Pancreas (tissue), 10 donors: ENCODE measurements around the gene ARHGAP26. TPM values are rescaled to one million over a fixed set of nuclear protein-coding genes. Genes with fewer than 3 reads are reported as not detected.

Experiments used
- ATAC-seq, 4 donors: fragments of 200-7000 bp; cut with Tn5 transposase; one replicate each; pipeline versions ENCODE4 v1.8.0 to v1.9.1; 2020; ENCODE audit warnings: mild to moderate bottlenecking in 4 of 4, moderate library complexity in 4 of 4
- DNase-seq, 6 donors: peaks; one replicate each; pipeline ENCODE4 v3.0.0-alpha.2; 2020
- FAIRE-seq: peaks from 2 replicates; lab custom pipeline; 2012; peaks lifted over from hg19 to GRCh38; lab: Jason Lieb, UNC
- H3K27ac ChIP-seq, 4 donors: fragments of 200-600 bp; sonication (generic); 1 replicate in 3 of 4; 2 replicates in 1 of 4; pipeline versions ENCODE4 v1.5.0 to v1.8.0; 2020
- H3K27me3 ChIP-seq, 4 donors: fragments of 200-600 bp; one replicate each; pipeline ENCODE4 v1.8.0; 2021
- H3K36me3 ChIP-seq, 3 donors: fragments of 200-600 bp; sonication (generic) in 1 of 3; one replicate each; pipeline versions ENCODE4 v1.5.0 to v1.8.0; 2020 to 2021
- H3K4me1 ChIP-seq, 3 donors: fragments of 200-600 bp; one replicate each; pipeline ENCODE4 v1.8.0; 2021
- H3K4me3 ChIP-seq, 4 donors: fragments of 200-600 bp; sonication (generic) in 2 of 4; one replicate each; pipeline versions ENCODE4 v1.5.0 to v1.8.0; 2020 to 2021
- H3K9me3 ChIP-seq, 4 donors: fragments of 200-600 bp; one replicate each; pipeline ENCODE4 v1.8.0; 2021
- WGBS, 2 donors: extraction: QIAGEN DNeasy Blood & Tissue Kit; methylation state at CpG; one replicate each; pipeline ENCODE4 v1.1.7; 2013; 5-methylcytosine and 5-hydroxymethylcytosine counted together
- intact Hi-C, 3 donors: fragments of 100-400 bp; cut with DNase I; formaldehyde crosslinking; loops; one replicate each; pipeline versions ENCODE4 v1.11.1 to v1.14.2; 2022
- polyA plus RNA-seq, 2 donors: library from polyadenylated mRNA; stranded (reverse); fragments of 200-250 nt; gene quantifications; one replicate each; pipeline ENCODE4 v1.2.3, GENCODE V29; 2013
- total RNA-seq, 6 donors: library from RNA; stranded (reverse); fragmentation: NEBNext Ultra II Directional in 4 of 6; extraction: Animal tissue kit (Norgen Biotek cat#: 25700) in 4 of 6; gene quantifications; one replicate each; pipeline versions ENCODE4 v1.2.1 to v1.2.4, GENCODE V29; 2021 to 2023
- TF ChIP-seq, protein P1 (sequence below), 4 donors: fragments of 200-600 bp; sonication (generic) in 3 of 4; IDR thresholded peaks; one replicate each; pipeline versions ENCODE4 v1.5.0 to v1.8.0; 2021; ENCODE audit warnings: antibody characterized with exemption in 4 of 4
- donor health status: healthy with polysubstance abuse.
- donor health status: DM: no; HTN: no; CAD: no; lungs with moderate emphysema.
- donor health status: DM: no; HTN: no; CAD: no.
- donor health status: control.
- donor health status: control.
- donor health status: Bipolar disorder and iron deficiency.
- donor health status: DM: yes; HTN: yes; CAD: no.
- donor health status: DM: no; HTN: no; CAD: no.
- donor health status: DM: no; HTN: no; CAD: no.
- donor health status: DM: yes; HTN: yes; CAD: no.

Gene ARHGAP26
- total and polyA plus RNA-seq, 8 donors: 3.0 to 28.1 (median 10.3) TPM

GRCh38 chr5:142767178-142767577 is 3.0 kb upstream of the ARHGAP26 start:
- intact Hi-C loops: no loop called here
- no peak overlapping the region for H3K4me3 ChIP-seq
- FAIRE-seq (no peak), ATAC-seq (no peak), DNase-seq (no peak)
- TF ChIP-seq, protein P1, sequence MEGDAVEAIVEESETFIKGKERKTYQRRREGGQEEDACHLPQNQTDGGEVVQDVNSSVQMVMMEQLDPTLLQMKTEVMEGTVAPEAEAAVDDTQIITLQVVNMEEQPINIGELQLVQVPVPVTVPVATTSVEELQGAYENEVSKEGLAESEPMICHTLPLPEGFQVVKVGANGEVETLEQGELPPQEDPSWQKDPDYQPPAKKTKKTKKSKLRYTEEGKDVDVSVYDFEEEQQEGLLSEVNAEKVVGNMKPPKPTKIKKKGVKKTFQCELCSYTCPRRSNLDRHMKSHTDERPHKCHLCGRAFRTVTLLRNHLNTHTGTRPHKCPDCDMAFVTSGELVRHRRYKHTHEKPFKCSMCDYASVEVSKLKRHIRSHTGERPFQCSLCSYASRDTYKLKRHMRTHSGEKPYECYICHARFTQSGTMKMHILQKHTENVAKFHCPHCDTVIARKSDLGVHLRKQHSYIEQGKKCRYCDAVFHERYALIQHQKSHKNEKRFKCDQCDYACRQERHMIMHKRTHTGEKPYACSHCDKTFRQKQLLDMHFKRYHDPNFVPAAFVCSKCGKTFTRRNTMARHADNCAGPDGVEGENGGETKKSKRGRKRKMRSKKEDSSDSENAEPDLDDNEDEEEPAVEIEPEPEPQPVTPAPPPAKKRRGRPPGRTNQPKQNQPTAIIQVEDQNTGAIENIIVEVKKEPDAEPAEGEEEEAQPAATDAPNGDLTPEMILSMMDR (IDR thresholded peaks at IDR 0.05): no peak
- H3K27ac ChIP-seq: no peak overlapping the region
- peaks cover 0 to 8% (median 4%) of the 10 kb centered on the region in 3 donors for H3K4me1 ChIP-seq
- H3K9me3 ChIP-seq: no peaks in the 10 kb centered on the region
- 76% methylated on average over 3 of the region's 3 CpGs for WGBS, 2 donors
- H3K36me3 ChIP-seq: no peaks in the 10 kb centered on the region
- no peaks in the 10 kb centered on the region for H3K27me3 ChIP-seq

- H3K4me1 ChIP-seq: peaks cover 0 to 9% (median 4%) of the 10 kb centered on the region in 3 donors
- no peaks in the 10 kb centered on the region for H3K9me3 ChIP-seq
- ATAC-seq: no peak
- FAIRE-seq: no peak
- WGBS, 2 donors: 60 to 76% methylated on average over 1 of the region's 1 CpG
- no peak overlapping the region for H3K4me3 ChIP-seq
- no peaks in the 10 kb centered on the region for H3K27me3 ChIP-seq
- H3K36me3 ChIP-seq: no peaks in the 10 kb centered on the region
- TF ChIP-seq, protein P1 (IDR thresholded peaks at IDR 0.05): no peak
- DNase-seq: no peak
- no peak overlapping the region for H3K27ac ChIP-seq
- intact Hi-C loops: no loop called here
Measured at GRCh38 chr5:142767911-142768310, 2.3 kb upstream of the ARHGAP26 start.

- TF ChIP-seq, protein P1 (IDR thresholded peaks at IDR 0.05): no peak
- H3K9me3 ChIP-seq: no peaks in the 10 kb centered on the region
- 10% methylated on average over 15 of the region's 15 CpGs for WGBS, 2 donors
- no peaks in the 10 kb centered on the region for H3K36me3 ChIP-seq
- peak overlapping the region; percentile 70 to 96 (median 80) for H3K4me3 ChIP-seq
- peaks cover 0 to 9% (median 4%) of the 10 kb centered on the region in 3 donors for H3K4me1 ChIP-seq
- DNase-seq (no peak), ATAC-seq (peak in 1 of 4 donors; percentile 1), FAIRE-seq (no peak)
- no peaks in the 10 kb centered on the region for H3K27me3 ChIP-seq
- intact Hi-C loops: no loop called here
- H3K27ac ChIP-seq: peak overlapping the region; percentile 81 to 89 (median 87)
Measured at GRCh38 chr5:142769251-142769792, 855 bp upstream of the ARHGAP26 start.

GRCh38 chr5:142770650-142771609 is 753 bp downstream of the ARHGAP26 start:
- no peaks in the 10 kb centered on the region for H3K36me3 ChIP-seq
- no peaks in the 10 kb centered on the region for H3K9me3 ChIP-seq
- intact Hi-C loops: no loop called here
- peak overlapping the region; percentile 70 to 96 (median 80) for H3K4me3 ChIP-seq
- WGBS, 2 donors: 0 to 1% methylated on average over 76 to 86 of the region's 86 CpGs
- DNase-seq (peak; percentile 43 to 82 (median 61)), FAIRE-seq (no peak), ATAC-seq (peak; percentile 18 to 48 (median 37))
- H3K27me3 ChIP-seq: no peaks in the 10 kb centered on the region
- peak overlapping the region; percentile 81 to 89 (median 87) for H3K27ac ChIP-seq
- H3K4me1 ChIP-seq: peaks cover 0 to 9% (median 4%) of the 10 kb centered on the region in 3 donors
- TF ChIP-seq, protein P1 (IDR thresholded peaks at IDR 0.05): no peak
